WTC11 (cell line): ENCODE data around the gene TANC1. TPM values are rescaled to one million over a fixed set of nuclear protein-coding genes. Genes with fewer than 3 reads are reported as not detected.

Experiments
- ATAC-seq: fragments of 200-7000 bp; cut with Tn5 transposase; 2 replicates; pipeline ENCODE4 v1.10.0; 2021; ENCODE audit warnings: mild to moderate bottlenecking, moderate library complexity
- CTCF ChIA-PET: fragments of 300-600 bp; sonication (Branson Sonifier 250); formaldehyde crosslinking; loops from one replicate; lab custom pipeline; 2021; ENCODE audit warnings: antibody characterized with exemption; lab: Charles Lee
- POLR2A ChIA-PET: fragments of 350-600 bp; sonication (Branson Sonifier 250); formaldehyde crosslinking; loops from one replicate; lab custom pipeline; 2021; ENCODE audit warnings: antibody characterized with exemption; lab: Charles Lee
- DNase-seq: peaks from one replicate; pipeline ENCODE4 v3.0.0; 2021; ENCODE audit warnings: low spot score
- H3K27ac Mint-ChIP-seq: 2 replicates; pipeline ENCODE4 v1.8.0; 2021; ENCODE audit warnings: mixed read lengths
- H3K27me3 Mint-ChIP-seq: 2 replicates; pipeline ENCODE4 v1.8.0; 2021; ENCODE audit warnings: low read depth, mild to moderate bottlenecking, moderate library complexity, mixed read lengths
- H3K36me3 Mint-ChIP-seq: 2 replicates; pipeline ENCODE4 v1.8.0; 2021; ENCODE audit warnings: mixed read lengths
- H3K4me1 Mint-ChIP-seq: 2 replicates; pipeline ENCODE4 v1.8.0; 2022; ENCODE audit warnings: mixed read lengths
- H3K4me3 Mint-ChIP-seq: 2 replicates; pipeline ENCODE4 v1.8.0; 2021; ENCODE audit warnings: mild to moderate bottlenecking, moderate library complexity, mixed read lengths
- H3K9me3 Mint-ChIP-seq: 2 replicates; pipeline ENCODE4 v1.8.0; 2021; ENCODE audit warnings: mixed read lengths
- ELF4 ChIP-seq: sonication (generic); formaldehyde crosslinking; IDR thresholded peaks from 2 replicates; pipeline ENCODE4 v1.8.1; 2022; ENCODE audit warnings: low read depth, mild to moderate bottlenecking, moderate library complexity, missing genetic modification reagents
- JUN ChIP-seq: sonication (generic); formaldehyde crosslinking; IDR thresholded peaks from 2 replicates; pipeline ENCODE4 v1.8.0; 2023; ENCODE audit warnings: mild to moderate bottlenecking, missing genetic modification reagents
- MXD4 ChIP-seq: fragments of 250-450 bp; sonication (Bioruptor Pico); IDR thresholded peaks from 2 replicates; pipeline ENCODE4 v1.8.0; 2021; ENCODE audit warnings: mild to moderate bottlenecking, moderate library complexity, borderline replicate concordance
- OVOL2 ChIP-seq: fragments of 250-450 bp; sonication (Bioruptor Pico); IDR thresholded peaks from 2 replicates; pipeline ENCODE4 v1.9.0; 2021; ENCODE audit warnings: mild to moderate bottlenecking, borderline replicate concordance
- SMAD3 ChIP-seq: sonication (generic); formaldehyde crosslinking; IDR thresholded peaks from 2 replicates; pipeline ENCODE4 v1.8.0; 2022; ENCODE audit warnings: missing genetic modification reagents, mild to moderate bottlenecking, borderline replicate concordance
- TEAD1 ChIP-seq: sonication (generic); formaldehyde crosslinking; IDR thresholded peaks from 2 replicates; pipeline ENCODE4 v1.8.0; 2022; ENCODE audit warnings: mild to moderate bottlenecking, missing genetic modification reagents
- TEAD4 ChIP-seq: sonication (generic); formaldehyde crosslinking; IDR thresholded peaks from 2 replicates; pipeline ENCODE4 v1.8.0; 2022; ENCODE audit warnings: mild to moderate bottlenecking, missing genetic modification reagents
- ZNF232 ChIP-seq: sonication (generic); formaldehyde crosslinking; IDR thresholded peaks from 2 replicates; pipeline ENCODE4 v1.8.0; 2022; ENCODE audit warnings: mild to moderate bottlenecking, missing genetic modification reagents
- ZNF396 ChIP-seq: fragments of 250-450 bp; sonication (Bioruptor Pico); IDR thresholded peaks from 2 replicates; pipeline ENCODE4 v1.8.0; 2021; ENCODE audit warnings: mild to moderate bottlenecking, moderate library complexity, borderline replicate concordance
- ZNF671 ChIP-seq: fragments of 250-450 bp; sonication (Bioruptor Pico); IDR thresholded peaks from 2 replicates; pipeline ENCODE4 v1.8.0; 2021; ENCODE audit warnings: mild to moderate bottlenecking
- total RNA-seq: library from RNA; stranded (reverse); gene quantifications from 3 replicates; pipeline ENCODE4 v1.2.3, GENCODE V29; 2021
- TF ChIP-seq, protein P1 (sequence below): sonication (generic); formaldehyde crosslinking; IDR thresholded peaks from 2 replicates; pipeline ENCODE4 v1.8.1; 2022; ENCODE audit warnings: mild to moderate bottlenecking, missing genetic modification reagents, moderate library complexity, borderline replicate concordance
- TF ChIP-seq, protein P2 (sequence below): sonication (generic); formaldehyde crosslinking; IDR thresholded peaks from 2 replicates; pipeline ENCODE4 v1.8.0; 2022; ENCODE audit warnings: mild to moderate bottlenecking, missing genetic modification reagents
- TF ChIP-seq, protein P3 (sequence below): sonication (generic); formaldehyde crosslinking; IDR thresholded peaks from 2 replicates; pipeline ENCODE4 v1.8.0; 2022; ENCODE audit warnings: mild to moderate bottlenecking, missing genetic modification reagents
- TF ChIP-seq, protein P4 (sequence below): fragments of 250-450 bp; sonication (Bioruptor Pico); conservative IDR thresholded peaks from 2 replicates; pipeline ENCODE4 v1.9.0; 2021; ENCODE audit warnings: mild to moderate bottlenecking
- TF ChIP-seq, protein P5 (sequence below): sonication (generic); formaldehyde crosslinking; IDR thresholded peaks from 2 replicates; pipeline ENCODE4 v1.8.0; 2023; ENCODE audit warnings: missing genetic modification reagents
- TF ChIP-seq, protein P6 (sequence below): sonication (generic); formaldehyde crosslinking; IDR thresholded peaks from 2 replicates; pipeline ENCODE4 v1.8.1; 2023; ENCODE audit warnings: mild to moderate bottlenecking, missing genetic modification reagents, borderline replicate concordance
- TF ChIP-seq, protein P7 (sequence below): fragments of 250-450 bp; sonication (Bioruptor Pico); IDR thresholded peaks from 2 replicates; pipeline ENCODE4 v1.8.0; 2021; ENCODE audit warnings: mild to moderate bottlenecking

TANC1 gene
- total RNA-seq, 1 experiment from 2014 or later, result 11.6 TPM

DNA sequence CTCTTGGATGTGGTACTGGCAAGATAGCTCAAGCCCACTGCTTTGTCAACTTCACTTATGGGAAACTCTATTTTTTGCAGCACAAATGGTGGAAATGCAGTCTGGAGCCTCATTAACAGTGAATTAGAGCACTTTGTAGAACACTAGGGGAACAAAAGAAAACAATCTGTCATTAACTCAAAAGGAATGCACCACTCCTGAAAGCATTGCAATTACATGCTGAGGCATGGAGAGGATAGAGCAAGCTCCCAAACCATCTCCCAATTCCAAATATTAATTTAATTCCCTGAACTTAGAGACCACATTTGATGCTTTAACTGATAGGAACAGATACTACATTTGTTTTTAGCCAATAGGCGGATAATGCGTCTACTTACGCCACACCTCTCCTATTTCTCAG is 32.8 kb upstream of the TANC1 start:
- ChIA-PET CTCF (interaction anchor here (0.6 to 0.7 kb wide), 3 partner anchors 10 to 205 kb away, joined by 3 to 4 read pairs (median 4); no protein-coding TSS in a partner anchor), POLR2A (no interaction called here)
- H3K36me3 Mint-ChIP-seq, result no peaks in the 10 kb centered on the region
- H3K27ac Mint-ChIP-seq, result no peak overlapping the region
- TF ChIP-seq JUN (CRISPR knock-in tag) (no peak), OVOL2 (CRISPR knock-in tag) (no peak), ZNF671 (CRISPR knock-in tag) (no peak), SMAD3 (CRISPR knock-in tag) (no peak), TEAD1 (CRISPR knock-in tag) (no peak), ZNF232 (CRISPR knock-in tag) (no peak), MXD4 (CRISPR knock-in tag) (no peak), ELF4 (no peak), ZNF396 (CRISPR knock-in tag) (no peak), TEAD4 (no peak)
- TF ChIP-seq, protein P1, sequence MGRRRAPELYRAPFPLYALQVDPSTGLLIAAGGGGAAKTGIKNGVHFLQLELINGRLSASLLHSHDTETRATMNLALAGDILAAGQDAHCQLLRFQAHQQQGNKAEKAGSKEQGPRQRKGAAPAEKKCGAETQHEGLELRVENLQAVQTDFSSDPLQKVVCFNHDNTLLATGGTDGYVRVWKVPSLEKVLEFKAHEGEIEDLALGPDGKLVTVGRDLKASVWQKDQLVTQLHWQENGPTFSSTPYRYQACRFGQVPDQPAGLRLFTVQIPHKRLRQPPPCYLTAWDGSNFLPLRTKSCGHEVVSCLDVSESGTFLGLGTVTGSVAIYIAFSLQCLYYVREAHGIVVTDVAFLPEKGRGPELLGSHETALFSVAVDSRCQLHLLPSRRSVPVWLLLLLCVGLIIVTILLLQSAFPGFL (CRISPR knock-in tag), result no peak
- TF ChIP-seq, protein P2, sequence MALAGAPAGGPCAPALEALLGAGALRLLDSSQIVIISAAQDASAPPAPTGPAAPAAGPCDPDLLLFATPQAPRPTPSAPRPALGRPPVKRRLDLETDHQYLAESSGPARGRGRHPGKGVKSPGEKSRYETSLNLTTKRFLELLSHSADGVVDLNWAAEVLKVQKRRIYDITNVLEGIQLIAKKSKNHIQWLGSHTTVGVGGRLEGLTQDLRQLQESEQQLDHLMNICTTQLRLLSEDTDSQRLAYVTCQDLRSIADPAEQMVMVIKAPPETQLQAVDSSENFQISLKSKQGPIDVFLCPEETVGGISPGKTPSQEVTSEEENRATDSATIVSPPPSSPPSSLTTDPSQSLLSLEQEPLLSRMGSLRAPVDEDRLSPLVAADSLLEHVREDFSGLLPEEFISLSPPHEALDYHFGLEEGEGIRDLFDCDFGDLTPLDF (CRISPR knock-in tag), result no peak
- TF ChIP-seq, protein P3, sequence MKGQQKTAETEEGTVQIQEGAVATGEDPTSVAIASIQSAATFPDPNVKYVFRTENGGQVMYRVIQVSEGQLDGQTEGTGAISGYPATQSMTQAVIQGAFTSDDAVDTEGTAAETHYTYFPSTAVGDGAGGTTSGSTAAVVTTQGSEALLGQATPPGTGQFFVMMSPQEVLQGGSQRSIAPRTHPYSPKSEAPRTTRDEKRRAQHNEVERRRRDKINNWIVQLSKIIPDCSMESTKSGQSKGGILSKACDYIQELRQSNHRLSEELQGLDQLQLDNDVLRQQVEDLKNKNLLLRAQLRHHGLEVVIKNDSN (CRISPR knock-in tag), result no peak
- TF ChIP-seq, protein P4, sequence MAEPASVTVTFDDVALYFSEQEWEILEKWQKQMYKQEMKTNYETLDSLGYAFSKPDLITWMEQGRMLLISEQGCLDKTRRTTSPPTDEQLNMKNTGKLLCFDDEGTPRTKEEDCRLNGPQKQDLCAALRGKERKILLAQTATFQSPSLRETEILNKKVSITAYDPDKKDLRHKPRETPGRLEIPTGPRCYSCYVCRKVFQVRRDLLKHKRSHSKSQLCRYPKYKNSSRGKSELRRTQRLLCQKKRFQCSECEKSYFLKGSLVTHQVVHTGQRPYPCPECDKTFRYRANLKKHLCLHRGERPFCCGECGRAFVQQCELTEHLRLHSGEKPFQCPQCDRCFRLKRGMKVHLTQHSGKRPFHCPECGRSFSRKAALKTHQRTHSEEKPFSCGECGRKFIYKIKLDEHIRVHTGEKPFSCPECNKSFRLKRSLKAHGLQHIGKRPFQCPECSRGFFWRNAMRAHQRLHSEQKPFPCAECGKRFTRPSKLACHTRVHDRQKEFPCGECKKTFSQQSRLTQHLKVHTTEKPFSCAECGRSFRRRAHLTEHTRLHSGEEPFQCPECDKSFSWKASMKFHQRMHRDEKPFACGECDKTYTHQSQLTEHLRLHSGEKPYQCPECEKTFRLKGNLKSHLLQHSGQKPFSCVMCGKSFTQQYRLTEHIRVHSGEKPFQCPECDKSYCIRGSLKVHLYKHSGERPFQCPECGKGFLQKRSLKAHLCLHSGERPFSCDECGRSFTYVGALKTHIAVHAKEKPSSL (CRISPR knock-in tag), result no peak
- TF ChIP-seq, protein P5, sequence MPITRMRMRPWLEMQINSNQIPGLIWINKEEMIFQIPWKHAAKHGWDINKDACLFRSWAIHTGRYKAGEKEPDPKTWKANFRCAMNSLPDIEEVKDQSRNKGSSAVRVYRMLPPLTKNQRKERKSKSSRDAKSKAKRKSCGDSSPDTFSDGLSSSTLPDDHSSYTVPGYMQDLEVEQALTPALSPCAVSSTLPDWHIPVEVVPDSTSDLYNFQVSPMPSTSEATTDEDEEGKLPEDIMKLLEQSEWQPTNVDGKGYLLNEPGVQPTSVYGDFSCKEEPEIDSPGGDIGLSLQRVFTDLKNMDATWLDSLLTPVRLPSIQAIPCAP (CRISPR knock-in tag), result no peak
- TF ChIP-seq, protein P6, sequence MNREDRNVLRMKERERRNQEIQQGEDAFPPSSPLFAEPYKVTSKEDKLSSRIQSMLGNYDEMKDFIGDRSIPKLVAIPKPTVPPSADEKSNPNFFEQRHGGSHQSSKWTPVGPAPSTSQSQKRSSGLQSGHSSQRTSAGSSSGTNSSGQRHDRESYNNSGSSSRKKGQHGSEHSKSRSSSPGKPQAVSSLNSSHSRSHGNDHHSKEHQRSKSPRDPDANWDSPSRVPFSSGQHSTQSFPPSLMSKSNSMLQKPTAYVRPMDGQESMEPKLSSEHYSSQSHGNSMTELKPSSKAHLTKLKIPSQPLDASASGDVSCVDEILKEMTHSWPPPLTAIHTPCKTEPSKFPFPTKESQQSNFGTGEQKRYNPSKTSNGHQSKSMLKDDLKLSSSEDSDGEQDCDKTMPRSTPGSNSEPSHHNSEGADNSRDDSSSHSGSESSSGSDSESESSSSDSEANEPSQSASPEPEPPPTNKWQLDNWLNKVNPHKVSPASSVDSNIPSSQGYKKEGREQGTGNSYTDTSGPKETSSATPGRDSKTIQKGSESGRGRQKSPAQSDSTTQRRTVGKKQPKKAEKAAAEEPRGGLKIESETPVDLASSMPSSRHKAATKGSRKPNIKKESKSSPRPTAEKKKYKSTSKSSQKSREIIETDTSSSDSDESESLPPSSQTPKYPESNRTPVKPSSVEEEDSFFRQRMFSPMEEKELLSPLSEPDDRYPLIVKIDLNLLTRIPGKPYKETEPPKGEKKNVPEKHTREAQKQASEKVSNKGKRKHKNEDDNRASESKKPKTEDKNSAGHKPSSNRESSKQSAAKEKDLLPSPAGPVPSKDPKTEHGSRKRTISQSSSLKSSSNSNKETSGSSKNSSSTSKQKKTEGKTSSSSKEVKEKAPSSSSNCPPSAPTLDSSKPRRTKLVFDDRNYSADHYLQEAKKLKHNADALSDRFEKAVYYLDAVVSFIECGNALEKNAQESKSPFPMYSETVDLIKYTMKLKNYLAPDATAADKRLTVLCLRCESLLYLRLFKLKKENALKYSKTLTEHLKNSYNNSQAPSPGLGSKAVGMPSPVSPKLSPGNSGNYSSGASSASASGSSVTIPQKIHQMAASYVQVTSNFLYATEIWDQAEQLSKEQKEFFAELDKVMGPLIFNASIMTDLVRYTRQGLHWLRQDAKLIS (CRISPR knock-in tag), result no peak
- TF ChIP-seq, protein P7, sequence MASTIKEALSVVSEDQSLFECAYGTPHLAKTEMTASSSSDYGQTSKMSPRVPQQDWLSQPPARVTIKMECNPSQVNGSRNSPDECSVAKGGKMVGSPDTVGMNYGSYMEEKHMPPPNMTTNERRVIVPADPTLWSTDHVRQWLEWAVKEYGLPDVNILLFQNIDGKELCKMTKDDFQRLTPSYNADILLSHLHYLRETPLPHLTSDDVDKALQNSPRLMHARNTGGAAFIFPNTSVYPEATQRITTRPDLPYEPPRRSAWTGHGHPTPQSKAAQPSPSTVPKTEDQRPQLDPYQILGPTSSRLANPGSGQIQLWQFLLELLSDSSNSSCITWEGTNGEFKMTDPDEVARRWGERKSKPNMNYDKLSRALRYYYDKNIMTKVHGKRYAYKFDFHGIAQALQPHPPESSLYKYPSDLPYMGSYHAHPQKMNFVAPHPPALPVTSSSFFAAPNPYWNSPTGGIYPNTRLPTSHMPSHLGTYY (CRISPR knock-in tag), result no peak
- ATAC-seq (peak; percentile 36; the same call in 1 of the 2 replicates), DNase-seq (no peak)
- peaks cover 11% of the 10 kb centered on the region for H3K27me3 Mint-ChIP-seq
- peaks cover 18% of the 10 kb centered on the region for H3K4me1 Mint-ChIP-seq
- H3K4me3 Mint-ChIP-seq, result no peak overlapping the region
- peaks cover 11% of the 10 kb centered on the region for H3K9me3 Mint-ChIP-seq
